Liver (tissue), 9 donors: ENCODE results near the gene HSPE1. TPM values are rescaled to one million over a fixed set of nuclear protein-coding genes. Genes with fewer than 3 reads are reported as not detected.

Source experiments
- DNase-seq: peaks from one replicate; pipeline ENCODE4 v3.0.0-alpha.2; 2017; ENCODE audit warnings: low spot score
- H3K27ac ChIP-seq, 2 donors: one replicate each; pipeline ENCODE4 v1.7.0; 2013; ENCODE audit warnings: inconsistent platforms in 2 of 2, low read length in 2 of 2, control low read depth in 1 of 2, low read depth in 1 of 2, mild to moderate bottlenecking in 1 of 2
- H3K27me3 ChIP-seq, 4 donors: one replicate each; pipeline versions ENCODE4 v1.6.1 to v1.7.0; 2013; ENCODE audit warnings: low read length in 3 of 4, inconsistent platforms in 1 of 4, mild to moderate bottlenecking in 1 of 4, moderate library complexity in 1 of 4; ENCODE audit not compliant: control insufficient read depth in 4 of 4, insufficient read depth in 4 of 4
- H3K36me3 ChIP-seq, 4 donors: one replicate each; pipeline versions ENCODE4 v1.6.1 to v1.7.0; 2013; ENCODE audit warnings: low read length in 3 of 4, mild to moderate bottlenecking in 3 of 4, low read depth in 1 of 4, moderate library complexity in 1 of 4; ENCODE audit not compliant: control insufficient read depth in 4 of 4, insufficient read depth in 3 of 4
- H3K4me1 ChIP-seq, 4 donors: one replicate each; pipeline versions ENCODE4 v1.6.1 to v1.7.0; 2013; ENCODE audit warnings: low read length in 3 of 4, mild to moderate bottlenecking in 3 of 4, moderate library complexity in 1 of 4; ENCODE audit not compliant: control insufficient read depth in 4 of 4, insufficient read depth in 4 of 4
- H3K4me3 ChIP-seq, 3 donors: one replicate each; pipeline versions ENCODE4 v1.6.1 to v1.7.0; 2013; ENCODE audit warnings: low read length in 3 of 3, control low read depth in 1 of 3, low read depth in 1 of 3, mild to moderate bottlenecking in 1 of 3
- H3K9ac ChIP-seq, 2 donors: one replicate each; pipeline ENCODE4 v1.7.0; 2013; ENCODE audit warnings: low read length in 2 of 2, mild to moderate bottlenecking in 2 of 2, moderate library complexity in 2 of 2, control low read depth in 1 of 2, low read depth in 1 of 2
- H3K9me3 ChIP-seq, 4 donors: one replicate each; pipeline versions ENCODE4 v1.6.1 to v1.7.0; 2013; ENCODE audit warnings: low read length in 3 of 4; ENCODE audit not compliant: control insufficient read depth in 4 of 4
- ATF3 ChIP-seq: IDR thresholded peaks from 2 replicates; pipeline ENCODE4 v1.6.1; 2016; ENCODE audit warnings: antibody characterized with exemption
- CTCF ChIP-seq: fragments of 150-350 bp; IDR thresholded peaks from 2 replicates; pipeline ENCODE4 v1.5.1; 2017; ENCODE audit warnings: improper control_type of control experiment, low read depth, low read length; ENCODE audit not compliant: missing input control
- EGR1 ChIP-seq, 2 donors: IDR thresholded peaks; 2 replicates each; pipeline ENCODE4 v1.6.1; 2016 to 2018; ENCODE audit warnings: antibody characterized with exemption in 2 of 2, low read depth in 2 of 2
- FOXA2 ChIP-seq: IDR thresholded peaks from 2 replicates; pipeline ENCODE4 v1.6.1; 2016; ENCODE audit warnings: antibody characterized with exemption
- GABPA ChIP-seq, 2 donors: IDR thresholded peaks in 1 of 2; conservative IDR thresholded peaks in 1 of 2; 2 replicates each; pipeline ENCODE4 v1.6.1; 2016; ENCODE audit warnings: antibody characterized with exemption in 2 of 2, mild to moderate bottlenecking in 1 of 2, moderate library complexity in 1 of 2
- HNF4A ChIP-seq, 2 donors: conservative IDR thresholded peaks; 2 replicates each; pipeline ENCODE4 v1.6.1; 2016; ENCODE audit warnings: antibody characterized with exemption in 2 of 2, mild to moderate bottlenecking in 2 of 2
- HNF4G ChIP-seq: IDR thresholded peaks from 2 replicates; pipeline ENCODE4 v1.6.1; 2016; ENCODE audit warnings: antibody characterized with exemption
- JUND ChIP-seq, 2 donors: IDR thresholded peaks; 2 replicates each; pipeline ENCODE4 v1.6.1; 2016; ENCODE audit warnings: antibody characterized with exemption in 2 of 2
- NR2F2 ChIP-seq: IDR thresholded peaks from 2 replicates; pipeline ENCODE4 v1.6.1; 2016; ENCODE audit warnings: antibody characterized with exemption
- RAD21 ChIP-seq, 2 donors: IDR thresholded peaks; 2 replicates each; pipeline ENCODE4 v1.6.1; 2016; ENCODE audit warnings: antibody characterized with exemption in 2 of 2, mild to moderate bottlenecking in 2 of 2
- REST ChIP-seq: IDR thresholded peaks from 2 replicates; pipeline ENCODE4 v1.6.1; 2016; ENCODE audit warnings: antibody characterized with exemption, mild to moderate bottlenecking
- RXRA ChIP-seq, 2 donors: IDR thresholded peaks; 2 replicates each; pipeline ENCODE4 v1.6.1; 2017 to 2018; ENCODE audit warnings: antibody characterized with exemption in 2 of 2, mild to moderate bottlenecking in 1 of 2
- SP1 ChIP-seq: IDR thresholded peaks from 2 replicates; pipeline ENCODE4 v1.6.1; 2018; ENCODE audit warnings: antibody characterized with exemption, mild to moderate bottlenecking
- TAF1 ChIP-seq: conservative IDR thresholded peaks from 2 replicates; pipeline ENCODE4 v1.6.1; 2016; ENCODE audit warnings: antibody characterized with exemption, mild to moderate bottlenecking
- YY1 ChIP-seq: IDR thresholded peaks from 2 replicates; pipeline ENCODE4 v1.6.1; 2016; ENCODE audit warnings: antibody characterized with exemption, mild to moderate bottlenecking
- WGBS: extraction: QIAGEN DNeasy Blood & Tissue Kit; methylation state at CpG from one replicate; pipeline ENCODE4 v1.1.7; 2013; 5-methylcytosine and 5-hydroxymethylcytosine counted together
- polyA plus RNA-seq, 2 donors: library from polyadenylated mRNA; stranded (reverse) in 1 of 2; unstranded in 1 of 2; fragments of 200-250 nt in 1 of 2; fragments of >200 nt in 1 of 2; fragmentation: Nextera tagmentation in 1 of 2; extraction: Ambion mirVana in 1 of 2; gene quantifications; one replicate each; pipeline versions ENCODE4 v1.2.1 to v1.2.3, GENCODE V29; 2013 to 2015
- total RNA-seq, 2 donors: library from RNA; depleted of rRNA; stranded (reverse); fragments of >200 nt; gene quantifications; one replicate each; pipeline ENCODE4 v1.2.3, GENCODE V29; 2014
- TF ChIP-seq, protein P1 (sequence below): IDR thresholded peaks from 2 replicates; pipeline ENCODE4 v1.6.1; 2016; ENCODE audit warnings: antibody characterized with exemption
- TF ChIP-seq, protein P2 (sequence below): IDR thresholded peaks from 2 replicates; pipeline ENCODE4 v1.6.1; 2016; ENCODE audit warnings: antibody characterized with exemption
- donor health status: healthy.
- donor health status: healthy.
- donor health status: healthy.
- donor health status: healthy.
- donor health status: healthy.

Gene HSPE1
- total and polyA plus RNA-seq, 4 donors, result 88.2 to 347 (median 190) TPM

DNA sequence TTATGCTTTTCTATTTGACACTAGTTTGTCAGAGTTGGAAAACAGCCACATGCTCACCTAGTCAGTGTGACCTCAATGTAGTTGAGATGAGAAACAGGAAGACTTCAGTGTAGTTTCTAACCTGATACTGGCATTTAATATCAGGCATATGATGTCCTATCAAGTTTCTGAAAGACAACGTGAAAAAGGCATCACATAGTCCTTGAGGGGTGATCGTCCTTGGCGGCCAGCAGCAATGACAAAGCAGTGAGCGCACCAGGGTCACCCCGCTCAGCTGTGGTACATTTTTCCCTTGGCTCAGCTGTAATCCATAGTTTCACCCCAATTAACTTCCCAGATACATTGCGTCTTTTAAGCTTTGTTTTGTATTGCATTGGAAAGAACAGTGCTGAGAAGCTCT is 4.3 kb downstream of the HSPE1 start:
- no peak for DNase-seq
- Histone ChIP-seq H3K9ac (no peak overlapping the region), H3K27ac (no peak overlapping the region), H3K9me3 (no peaks in the 10 kb centered on the region), H3K36me3 (peaks cover 0 to 14% (median 7%) of the 10 kb centered on the region in 4 donors), H3K4me1 (peaks cover 0 to 3% (median under 1%) of the 10 kb centered on the region in 4 donors), H3K4me3 (no peak overlapping the region), H3K27me3 (no peaks in the 10 kb centered on the region)
- WGBS, result 94% methylated on average over 6 of the region's 6 CpGs
- TF ChIP-seq GABPA (IDR thresholded peaks at IDR 0.05 in 1 of 2, conservative IDR thresholded peaks at IDR 0.05 in 1 of 2) (no peak), SP1 (no peak)

DNA sequence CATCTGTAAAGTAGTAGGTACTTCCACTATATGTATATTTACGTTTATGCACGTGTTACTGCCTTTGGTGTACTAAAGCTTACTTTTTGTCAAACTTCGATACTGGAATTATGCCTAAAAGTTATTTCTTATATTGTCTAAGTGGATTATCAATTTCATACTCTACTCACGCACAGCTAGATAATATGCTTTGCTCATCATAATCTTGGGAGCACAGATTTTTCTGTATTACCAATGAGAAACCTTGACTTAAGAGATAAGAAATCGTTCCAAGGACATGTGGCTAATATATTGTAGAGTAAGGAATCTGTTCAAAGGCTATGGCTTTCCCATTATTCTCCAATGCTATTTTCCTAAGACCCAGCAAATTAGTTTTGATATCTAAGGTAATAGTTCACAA is 6.5 kb downstream of the HSPE1 start:
- Histone ChIP-seq H3K4me1 (peaks cover 0 to 3% (median under 1%) of the 10 kb centered on the region in 4 donors), H3K27ac (no peak overlapping the region), H3K9me3 (no peaks in the 10 kb centered on the region), H3K27me3 (no peaks in the 10 kb centered on the region), H3K9ac (no peak overlapping the region), H3K36me3 (peaks cover 0 to 14% (median 7%) of the 10 kb centered on the region in 4 donors), H3K4me3 (no peak overlapping the region)
- 94% methylated on average over 5 of the region's 5 CpGs for WGBS
- TF ChIP-seq RAD21 (IDR thresholded peaks at IDR 0.05) (no peak), RXRA (IDR thresholded peaks at IDR 0.05) (no peak), ATF3 (no peak), JUND (IDR thresholded peaks at IDR 0.05) (no peak), YY1 (no peak), HNF4G (no peak), FOXA2 (no peak), SP1 (no peak), EGR1 (IDR thresholded peaks at IDR 0.05; ENCODE audit: low read depth in 2 of 2) (no peak), TAF1 (no peak), HNF4A (conservative IDR thresholded peaks at IDR 0.05) (no peak), CTCF (no peak), GABPA (IDR thresholded peaks at IDR 0.05 in 1 of 2, conservative IDR thresholded peaks at IDR 0.05 in 1 of 2) (no peak)
- TF ChIP-seq, protein P1, sequence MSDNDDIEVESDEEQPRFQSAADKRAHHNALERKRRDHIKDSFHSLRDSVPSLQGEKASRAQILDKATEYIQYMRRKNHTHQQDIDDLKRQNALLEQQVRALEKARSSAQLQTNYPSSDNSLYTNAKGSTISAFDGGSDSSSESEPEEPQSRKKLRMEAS, result no peak
- DNase-seq, result no peak

- H3K9ac ChIP-seq, result no peak overlapping the region
- WGBS, result 96% methylated on average over 5 of the region's 5 CpGs
- H3K4me1 ChIP-seq, result peaks cover 0 to 12% (median 6%) of the 10 kb centered on the region in 4 donors
- no peaks in the 10 kb centered on the region for H3K9me3 ChIP-seq
- no peak for DNase-seq
- no peak overlapping the region for H3K27ac ChIP-seq
- H3K36me3 ChIP-seq, result no peaks in the 10 kb centered on the region
- H3K4me3 ChIP-seq, result no peak overlapping the region
- no peaks in the 10 kb centered on the region for H3K27me3 ChIP-seq
- TF ChIP-seq, protein P2, sequence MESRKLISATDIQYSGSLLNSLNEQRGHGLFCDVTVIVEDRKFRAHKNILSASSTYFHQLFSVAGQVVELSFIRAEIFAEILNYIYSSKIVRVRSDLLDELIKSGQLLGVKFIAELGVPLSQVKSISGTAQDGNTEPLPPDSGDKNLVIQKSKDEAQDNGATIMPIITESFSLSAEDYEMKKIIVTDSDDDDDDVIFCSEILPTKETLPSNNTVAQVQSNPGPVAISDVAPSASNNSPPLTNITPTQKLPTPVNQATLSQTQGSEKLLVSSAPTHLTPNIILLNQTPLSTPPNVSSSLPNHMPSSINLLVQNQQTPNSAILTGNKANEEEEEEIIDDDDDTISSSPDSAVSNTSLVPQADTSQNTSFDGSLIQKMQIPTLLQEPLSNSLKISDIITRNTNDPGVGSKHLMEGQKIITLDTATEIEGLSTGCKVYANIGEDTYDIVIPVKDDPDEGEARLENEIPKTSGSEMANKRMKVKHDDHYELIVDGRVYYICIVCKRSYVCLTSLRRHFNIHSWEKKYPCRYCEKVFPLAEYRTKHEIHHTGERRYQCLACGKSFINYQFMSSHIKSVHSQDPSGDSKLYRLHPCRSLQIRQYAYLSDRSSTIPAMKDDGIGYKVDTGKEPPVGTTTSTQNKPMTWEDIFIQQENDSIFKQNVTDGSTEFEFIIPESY, result no peak
- TF ChIP-seq YY1 (no peak), NR2F2 (no peak), GABPA (IDR thresholded peaks at IDR 0.05 in 1 of 2, conservative IDR thresholded peaks at IDR 0.05 in 1 of 2) (no peak), JUND (IDR thresholded peaks at IDR 0.05) (no peak), RAD21 (IDR thresholded peaks at IDR 0.05) (no peak), REST (no peak), HNF4G (no peak), ATF3 (no peak), SP1 (no peak), RXRA (IDR thresholded peaks at IDR 0.05) (no peak)
- TF ChIP-seq, protein P1, result no peak
Observed at GRCh38 chr2:197513915-197514314, 13.7 kb downstream of the HSPE1 start.
